ENCODE measurements around the gene CSNK2B. TPM values are rescaled to one million over a fixed set of nuclear protein-coding genes. Genes with fewer than 3 reads are reported as not detected.

CSNK2B gene
- total and polyA plus RNA-seq, 10 of the 15 experiments (the other 5 are each of a cell fraction or from before 2014, with no cell fraction given): 56.3 to 405 (median 286) TPM

GRCh38 chr6:31715022-31715958 lies 49.4 kb downstream of the CSNK2B start, which contains the start of gene LY6G6D:
LY6G6D (plus strand) TSS chr6:31715348; CDS start chr6:31715356, 8 bp downstream.
- ChIA-PET RAD21 (ENCODE audit: unreplicated experiment) (no interaction called here), SMC1A (ENCODE audit: uncharacterized antibody, unreplicated experiment) (interaction anchor here (2.1 kb wide), 1 partner anchor 9 kb away, joined by 7 read pairs; the partner anchor contains the start of gene MPIG6B), POLR2A (interaction anchor here (0.6 to 1.3 kb wide), 2 partner anchors 43 to 55 kb away, joined by 3 to 4 read pairs; no protein-coding TSS in a partner anchor), CTCF (interaction anchor here (0.8 to 1.4 kb wide), 3 partner anchors 10 to 55 kb away, joined by 3 read pairs; partner anchors contain the start of gene LY6G5C)
- no peaks in the 10 kb centered on the region for H3K4me1 ChIP-seq (ENCODE audit: control insufficient read depth, insufficient read depth, low read length)
- H3K4me3 ChIP-seq: no peak within 1 kb of the TSS
- no peaks in the 10 kb centered on the region for H3K36me3 ChIP-seq (ENCODE audit: control insufficient read depth in 2 of 2, insufficient read depth in 2 of 2, low read length in 1 of 2)
- H3K79me2 ChIP-seq (ENCODE audit: control insufficient read depth, insufficient read depth, low read length): no peaks in the 10 kb centered on the region
- H4K20me1 ChIP-seq (ENCODE audit: control insufficient read depth, insufficient read depth): no peaks in the 10 kb centered on the region
- intact Hi-C loops (cut with micrococcal nuclease; ENCODE audit: unreplicated experiment) (no loop called here), in situ Hi-C loops (cut with MboI) (no loop called here)
- peaks cover 0 to 2% of the 10 kb centered on the region in 2 experiments; a peak in 3 of 4 replicates for H3K27me3 ChIP-seq (replicated peaks in 1 of 2; ENCODE audit: control insufficient read depth in 2 of 2, insufficient read depth in 2 of 2, low read length in 1 of 2)
- no peaks in the 10 kb centered on the region for H3K9me3 ChIP-seq (replicated peaks; ENCODE audit: control insufficient read depth, insufficient read depth, low read length)
- no peak for DNase-seq (ENCODE audit: low read depth, low spot score)
- H3K9ac ChIP-seq (ENCODE audit: control insufficient read depth, insufficient read depth, low read length): no peak within 1 kb of the TSS
- no peak for FAIRE-seq
- no peak for ATAC-seq
- WGBS (ENCODE audit: insufficient coverage, insufficient replicate concordance, low lambda C conversion rate, missing lambda C conversion rate): 32% methylated on average over 16 of the region's 16 CpGs
- no peak within 1 kb of the TSS for H3K27ac ChIP-seq (ENCODE audit: control insufficient read depth, insufficient read depth)
- BruUV-seq (replicated peaks): no TSS peak
- H2AFZ ChIP-seq (ENCODE audit: control insufficient read depth, low read depth, low read length): no peak within 1 kb of the TSS
- TF ChIP-seq POLR2AphosphoS2 (IDR thresholded peaks at IDR 0.05; ENCODE audit: low read depth, low read length) (no peak), HDAC2 (IDR thresholded peaks at IDR 0.05) (no peak), JUND (IDR thresholded peaks at IDR 0.05; ENCODE audit: low read depth, low read length) (no peak), KDM1A (IDR thresholded peaks at IDR 0.05; ENCODE audit: borderline replicate concordance) (no peak), CHD4 (IDR thresholded peaks at IDR 0.05) (no peak), ESRRA (IDR thresholded peaks at IDR 0.05; ENCODE audit: low read length) (no peak), SPI1 (IDR thresholded peaks at IDR 0.05; ENCODE audit: borderline replicate concordance, insufficient read depth, low read depth, low read length) (no peak), ZZZ3 (IDR thresholded peaks at IDR 0.05; ENCODE audit: control insufficient read depth, insufficient read length, low read depth) (no peak), PKNOX1 (IDR thresholded peaks at IDR 0.05) (no peak), RAD51 (IDR thresholded peaks at IDR 0.05) (no peak), JUNB (IDR thresholded peaks at IDR 0.05) (no peak), ASH2L (IDR thresholded peaks at IDR 0.05; ENCODE audit: borderline replicate concordance, low read depth) (no peak), E4F1 (IDR thresholded peaks at IDR 0.05; ENCODE audit: borderline replicate concordance, partially characterized antibody) (no peak), PML (IDR thresholded peaks at IDR 0.05; ENCODE audit: low read length) (no peak), EGR1 (IDR thresholded peaks at IDR 0.05; ENCODE audit: borderline replicate concordance in 1 of 2, low read depth in 2 of 2, low read length in 2 of 2) (no peak), TCF7 (IDR thresholded peaks at IDR 0.05; ENCODE audit: borderline replicate concordance) (no peak), BACH1 (IDR thresholded peaks at IDR 0.05; ENCODE audit: borderline replicate concordance) (no peak), NFYB (IDR thresholded peaks at IDR 0.05; ENCODE audit: insufficient read depth, low read depth, low read length) (no peak), CEBPB (IDR thresholded peaks at IDR 0.05; ENCODE audit: borderline replicate concordance in 1 of 2, low read depth in 2 of 2, low read length in 2 of 2) (no peak), POLR2A (IDR thresholded peaks at IDR 0.05; ENCODE audit: low read depth, low read length) (no peak)
- H3K4me2 ChIP-seq (ENCODE audit: control insufficient read depth, insufficient read depth): no peak within 1 kb of the TSS
